Activated CD8-positive, alpha-beta memory T cell treated with anti-CD3 and anti-CD28 coated beads, Interleukin-2, amount 50 U/mL, for 24 hours (primary cell): Measurements from ENCODE around the gene HBQ1.
"Not testable (repeated sequence)": the region's sequence is repeated elsewhere in the genome, so short reads cannot be mapped to it uniquely, and the experiment has no call there.

Experiments used
- DNase-seq: peaks from one replicate; pipeline ENCODE4 v3.0.0-alpha.2; 2020; ENCODE audit errors: extremely low read depth

HBQ1 gene

DNA sequence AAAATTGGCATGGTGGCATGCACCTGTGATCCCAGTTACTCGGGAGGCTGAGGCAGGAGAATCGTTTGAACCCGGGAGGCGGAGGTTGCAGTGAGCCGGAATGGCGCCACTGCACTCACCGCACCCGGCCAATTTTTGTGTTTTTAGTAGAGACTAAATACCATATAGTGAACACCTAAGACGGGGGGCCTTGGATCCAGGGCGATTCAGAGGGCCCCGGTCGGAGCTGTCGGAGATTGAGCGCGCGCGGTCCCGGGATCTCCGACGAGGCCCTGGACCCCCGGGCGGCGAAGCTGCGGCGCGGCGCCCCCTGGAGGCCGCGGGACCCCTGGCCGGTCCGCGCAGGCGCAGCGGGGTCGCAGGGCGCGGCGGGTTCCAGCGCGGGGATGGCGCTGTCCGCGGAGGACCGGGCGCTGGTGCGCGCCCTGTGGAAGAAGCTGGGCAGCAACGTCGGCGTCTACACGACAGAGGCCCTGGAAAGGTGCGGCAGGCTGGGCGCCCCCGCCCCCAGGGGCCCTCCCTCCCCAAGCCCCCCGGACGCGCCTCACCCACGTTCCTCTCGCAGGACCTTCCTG is at the start of gene HBQ1:
TSS of gene HBQ1 (plus strand) at position 359 of the 575 bp plus-strand sequence. CDS start at position 387, 28 bp downstream.
- no peak for DNase-seq

DNA sequence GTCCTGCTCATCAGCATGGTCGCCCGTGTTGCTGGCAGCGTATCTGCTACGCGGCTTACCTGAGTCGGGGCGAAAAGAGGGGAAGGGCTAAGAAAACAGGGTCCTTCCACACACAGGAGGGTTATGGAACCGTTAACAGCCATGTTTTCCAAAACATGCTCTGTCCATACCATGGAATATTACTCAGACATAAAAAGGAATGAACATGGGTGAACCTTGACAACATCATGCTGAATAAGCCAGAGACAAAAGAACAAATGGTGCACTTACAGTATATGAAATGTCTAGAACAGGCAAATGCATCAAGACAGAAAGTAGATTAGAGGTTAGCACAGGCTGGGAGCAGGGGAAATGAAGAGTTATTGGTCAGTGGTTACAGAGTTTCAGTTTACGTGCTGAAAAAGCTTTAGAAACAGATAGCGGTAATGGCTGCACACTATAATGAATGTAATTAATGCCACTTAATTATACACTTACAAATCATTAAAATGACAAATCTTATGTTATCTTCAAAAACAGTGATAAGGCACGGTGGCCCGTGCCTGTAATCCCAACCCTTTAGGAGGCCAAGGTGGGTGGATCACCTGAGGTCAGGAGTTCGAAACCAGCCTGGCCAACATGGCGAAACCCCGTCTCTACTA is 49.6 kb upstream of the HBQ1 start:
- no peak for DNase-seq

DNA sequence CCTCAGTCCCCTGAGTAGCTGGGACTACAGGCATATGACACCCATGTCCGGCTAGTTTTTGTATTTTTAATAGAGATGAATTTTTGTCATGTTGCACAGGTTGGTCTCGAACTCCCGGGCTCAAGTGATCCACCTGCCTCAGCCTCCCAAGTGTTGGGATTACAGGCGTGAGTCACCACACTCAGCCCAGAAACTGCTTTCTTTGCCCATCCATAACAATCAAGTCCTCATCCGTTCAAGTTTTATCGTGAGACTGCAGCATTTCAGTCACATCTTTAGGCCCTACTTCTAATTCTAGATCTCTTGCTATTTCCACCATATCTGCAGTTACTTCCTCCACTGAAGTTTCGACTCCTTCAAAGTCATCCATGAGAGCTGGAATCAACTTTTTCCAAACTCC is 48.1 kb upstream of the HBQ1 start:
- DNase-seq = no peak

DNA sequence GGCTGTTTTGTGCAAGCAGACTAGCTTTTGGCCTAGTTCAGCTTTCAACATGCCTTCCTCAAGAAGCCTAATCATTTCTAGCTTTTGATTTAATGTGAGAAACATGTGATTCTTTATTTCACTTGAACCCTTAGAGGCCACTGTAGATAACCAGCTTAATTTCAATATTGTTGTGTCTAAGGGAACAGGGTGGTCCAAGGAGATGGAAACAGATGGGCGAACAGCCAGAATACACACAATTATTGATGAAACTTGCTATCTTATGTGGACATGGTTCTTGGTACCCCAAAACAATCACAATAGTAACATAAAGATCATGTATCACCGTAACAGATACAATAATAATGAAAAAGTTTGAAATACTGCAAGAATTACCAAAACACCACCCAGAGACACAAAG is 46.5 kb upstream of the HBQ1 start:
- DNase-seq = no peak

DNA sequence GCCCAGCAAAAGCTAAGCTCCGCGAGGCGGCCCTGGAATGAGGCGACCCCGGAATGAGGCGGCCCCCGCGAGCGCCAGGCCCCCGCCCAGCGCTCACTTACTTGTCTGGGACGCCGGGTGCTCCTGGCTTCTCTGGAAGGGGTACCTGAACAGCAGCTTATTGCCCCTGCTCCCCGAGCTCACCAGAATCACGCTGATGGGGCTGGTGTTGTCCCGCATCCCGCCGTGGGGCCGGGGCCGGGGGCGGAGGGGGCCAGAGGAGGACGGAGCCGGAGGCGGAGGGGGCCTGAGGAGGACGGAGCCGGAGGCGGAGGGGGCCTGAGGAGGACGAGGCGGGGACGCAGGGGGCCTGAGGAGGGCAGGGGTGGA is 42.2 kb upstream of the HBQ1 start:
- DNase-seq = no peak

DNA sequence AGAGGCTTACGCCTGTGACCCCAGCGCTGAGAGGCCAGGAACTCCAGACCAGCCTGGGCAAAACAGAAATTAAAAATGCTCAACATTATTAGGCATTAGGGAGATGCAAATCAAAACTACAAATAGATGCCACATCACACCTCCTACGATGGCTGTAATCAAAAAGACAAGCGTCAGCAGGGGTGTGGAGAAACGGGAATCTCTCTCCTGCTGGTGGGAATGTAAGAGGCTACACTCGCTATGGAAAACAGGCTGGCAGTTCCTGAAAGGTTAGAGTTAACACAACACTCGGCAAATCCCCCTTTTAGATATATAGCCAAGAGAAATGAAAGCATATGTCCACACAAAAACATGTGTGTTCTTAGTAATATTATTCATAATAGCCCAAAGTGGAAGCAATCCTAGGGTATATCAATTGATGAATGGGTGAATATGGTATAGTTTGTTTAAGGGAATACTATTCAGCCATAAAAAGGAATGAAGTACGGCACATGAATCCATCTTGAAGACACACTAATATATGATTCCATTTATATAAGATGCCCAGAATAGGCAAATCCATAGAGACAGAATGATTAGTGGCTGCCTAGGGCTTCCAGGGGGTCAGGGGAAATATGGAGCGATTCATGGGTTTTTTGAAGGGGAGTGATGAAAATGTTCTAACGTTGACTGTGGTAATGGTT is 39.9 kb upstream of the HBQ1 start:
- no peak for DNase-seq

DNA sequence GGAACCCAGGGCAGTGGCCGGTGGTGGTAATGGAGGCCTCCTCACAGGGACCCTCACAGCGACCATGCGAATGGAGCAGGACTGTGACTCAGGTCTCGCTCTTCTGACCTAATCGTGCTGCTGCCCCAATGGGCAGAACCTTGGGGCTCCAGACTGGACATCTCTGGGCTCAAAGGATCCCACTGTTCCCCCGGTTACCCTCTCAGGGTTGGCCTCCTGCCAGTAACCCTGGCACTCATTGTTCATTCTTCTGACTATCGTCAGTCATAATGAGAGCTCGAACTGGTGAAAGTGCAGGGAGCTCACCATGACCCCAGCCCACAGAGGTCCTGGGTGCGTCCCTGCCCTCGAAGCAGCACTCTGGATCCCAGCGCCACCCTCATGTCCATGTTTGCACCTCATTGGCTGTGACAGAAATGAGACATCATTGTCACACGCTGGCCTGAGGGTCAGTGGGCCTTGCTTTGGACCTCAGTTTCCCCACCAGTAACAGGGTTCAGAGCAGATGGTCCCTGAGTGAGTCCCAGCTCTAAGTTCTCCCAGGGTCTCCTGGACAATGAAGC is 37.8 kb upstream of the HBQ1 start:
- DNase-seq = no peak

DNA sequence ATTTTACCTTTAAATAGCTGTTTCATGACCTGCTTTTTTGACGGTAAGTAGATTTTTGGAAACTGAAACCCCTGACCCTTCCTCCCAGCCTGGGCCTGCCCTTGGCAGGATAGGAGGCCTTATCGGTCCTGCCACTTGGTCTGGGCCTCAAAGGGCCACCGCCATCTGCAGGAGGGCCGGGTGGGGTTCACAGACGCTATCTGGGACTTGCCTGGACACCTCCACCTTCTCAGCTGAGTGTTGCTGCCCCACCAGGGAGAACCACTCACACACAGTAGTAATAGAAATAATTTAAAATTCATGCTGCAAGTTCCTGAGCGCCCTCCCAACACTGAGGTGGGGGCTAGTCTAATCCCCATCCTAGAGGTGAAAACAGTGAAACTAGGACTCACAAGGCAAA is 37.2 kb upstream of the HBQ1 start:
- no peak for DNase-seq

DNA sequence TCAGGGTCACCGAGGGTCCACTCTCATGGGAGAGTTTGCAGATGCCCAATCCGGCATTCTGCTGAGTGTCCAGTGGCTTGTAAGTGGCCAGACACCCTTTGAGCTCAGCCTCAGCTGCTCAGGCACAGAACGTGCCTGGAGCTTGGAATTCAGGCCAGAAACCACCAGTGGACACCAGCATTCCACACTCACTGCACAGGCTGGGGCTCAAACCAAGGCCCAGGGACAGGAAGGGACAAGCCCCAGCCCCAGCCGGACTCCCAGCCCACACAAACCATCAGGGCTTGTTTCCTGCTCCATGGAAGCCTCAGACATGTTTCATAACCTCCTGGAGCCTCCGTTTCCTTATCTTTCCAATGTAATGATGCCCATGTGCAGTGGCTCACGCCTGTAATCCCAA is 36.8 kb upstream of the HBQ1 start:
- no peak for DNase-seq

DNA sequence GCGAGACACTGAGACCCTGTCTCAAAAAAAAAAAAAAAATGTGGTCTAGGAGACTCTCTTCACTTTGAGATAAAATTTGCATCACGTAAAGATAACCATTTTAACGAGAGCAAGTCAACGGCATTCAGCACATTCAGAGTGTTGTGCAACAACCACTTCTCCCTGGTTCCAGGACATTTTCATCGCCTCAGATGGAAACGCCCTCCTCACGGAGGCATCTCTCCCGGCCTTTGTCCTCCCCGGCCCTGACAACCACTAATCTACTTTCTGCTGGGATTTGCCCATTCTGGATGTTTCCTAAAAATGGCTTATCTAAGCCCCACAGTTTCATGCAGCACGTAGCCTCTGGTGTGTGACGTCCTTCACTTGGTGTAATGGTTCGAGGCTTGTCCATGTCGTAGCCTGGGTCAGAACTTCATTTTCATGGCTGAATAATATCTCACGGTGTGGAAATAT is 35.4 kb upstream of the HBQ1 start:
- no peak for DNase-seq

DNA sequence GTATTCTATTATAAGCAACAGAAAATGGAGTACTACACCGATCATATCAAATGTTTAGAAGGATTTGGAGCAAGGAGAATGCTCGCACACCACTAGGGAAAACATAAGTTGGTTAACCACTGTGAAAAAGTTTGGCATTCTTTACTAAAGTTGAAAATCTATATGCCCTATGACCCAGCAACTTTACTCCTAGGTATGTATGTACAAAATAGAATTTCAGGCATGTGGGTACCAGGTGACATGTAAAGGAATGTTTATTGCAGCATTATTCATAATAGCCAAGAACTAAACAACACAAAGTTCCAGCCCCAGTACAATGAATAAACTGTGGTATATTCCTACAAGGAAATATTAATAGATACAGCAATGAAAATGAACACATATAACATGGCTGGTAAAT is 33.6 kb upstream of the HBQ1 start:
- no peak for DNase-seq

DNA sequence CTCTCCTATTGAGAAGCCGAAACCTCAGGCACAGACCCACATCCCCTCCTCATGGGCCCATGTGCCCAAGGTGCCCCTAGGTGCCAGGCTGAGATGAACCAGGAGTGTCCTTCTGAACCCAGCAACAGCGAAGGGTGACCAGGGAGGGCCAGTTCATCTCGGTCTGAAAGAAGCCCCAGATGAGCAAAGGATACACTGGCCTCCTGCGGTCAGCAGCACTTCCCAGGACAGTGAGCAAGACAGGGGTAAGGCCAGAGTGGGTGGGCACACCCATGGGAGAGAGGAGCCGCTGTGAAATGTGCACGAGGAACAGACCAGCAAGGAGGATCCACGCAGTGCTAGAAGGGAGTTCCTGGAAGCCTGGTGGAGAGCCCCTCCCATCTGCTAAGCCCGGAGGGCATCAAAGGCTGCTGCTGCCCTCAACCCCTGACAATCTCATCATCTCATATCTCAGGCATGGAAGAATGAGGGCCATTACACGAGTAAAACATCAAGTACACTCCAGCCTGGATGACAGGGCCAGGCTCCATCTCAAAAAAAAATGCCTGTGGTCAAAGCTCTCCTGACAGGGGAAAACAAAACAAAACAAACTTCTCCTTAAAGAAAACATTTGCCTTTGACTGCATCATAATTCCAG is 31.1 kb upstream of the HBQ1 start:
- DNase-seq = no peak

DNA sequence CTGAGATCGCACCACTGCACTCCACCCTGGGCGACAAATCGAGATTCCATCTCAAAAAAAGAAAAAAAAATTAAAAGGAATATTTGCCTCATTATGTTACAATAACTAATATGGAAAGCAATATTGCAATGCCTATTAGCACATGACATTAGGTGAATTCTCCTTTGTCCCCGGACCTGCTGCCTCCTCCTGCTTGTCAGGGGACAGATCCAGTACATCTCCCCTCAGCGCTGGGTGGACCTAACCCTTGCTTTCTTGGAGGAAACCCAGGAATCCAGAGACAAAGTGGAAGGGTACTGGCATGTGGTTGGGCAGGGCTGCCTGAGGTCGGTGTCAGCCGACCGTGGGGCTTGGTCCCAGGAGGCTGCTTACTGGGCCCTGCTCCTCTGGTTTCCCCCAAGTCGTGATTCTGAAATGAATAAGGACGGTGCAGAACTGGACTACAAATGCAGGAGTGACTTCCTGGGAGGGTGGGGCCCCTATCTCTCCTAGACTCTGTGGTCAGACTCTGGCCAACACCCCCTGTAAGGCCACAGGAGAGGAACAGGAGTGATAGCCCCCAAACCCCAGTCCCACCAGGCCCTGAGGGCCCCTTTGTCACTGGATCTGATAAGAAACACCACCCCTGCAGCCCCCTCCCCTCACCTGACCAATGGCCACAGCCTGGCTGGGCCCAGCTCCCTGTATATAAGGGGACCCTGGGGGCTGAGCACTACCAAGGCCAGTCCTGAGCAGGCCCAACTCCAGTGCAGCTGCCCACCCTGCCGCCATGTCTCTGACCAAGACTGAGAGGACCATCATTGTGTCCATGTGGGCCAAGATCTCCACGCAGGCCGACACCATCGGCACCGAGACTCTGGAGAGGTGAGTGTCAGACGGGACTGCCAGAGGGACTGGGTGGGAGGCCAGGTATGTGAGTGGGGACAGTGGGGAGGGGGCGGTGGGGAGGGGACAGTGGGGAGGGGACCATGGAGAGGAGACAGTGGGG is 27.8 kb upstream of the HBQ1 start, which contains the start of gene HBZ:
TSS of gene HBZ (plus strand) at position 504 of the 988 bp plus-strand sequence. CDS start at position 770, 266 bp downstream.
- no peak for DNase-seq

DNA sequence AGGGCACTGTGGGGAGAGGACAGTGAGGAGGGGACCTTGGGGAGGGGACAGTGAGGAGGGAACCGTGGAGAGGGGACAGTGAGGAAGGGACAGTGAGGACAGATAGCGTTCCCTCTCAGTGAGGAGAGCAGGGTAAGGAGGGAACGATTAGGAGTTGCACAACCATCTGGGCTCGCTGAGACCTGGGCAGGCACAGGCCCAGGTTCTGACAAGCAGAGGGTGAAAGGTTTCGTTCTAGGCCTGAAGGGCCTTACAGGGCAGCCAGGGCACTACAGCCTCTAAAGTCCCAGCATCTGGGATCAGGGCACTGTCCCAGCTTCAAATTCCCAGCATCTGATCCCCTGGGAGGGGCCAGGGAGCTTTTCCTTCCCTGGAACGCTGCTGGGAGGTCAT is 27.1 kb upstream of the HBQ1 start:
- DNase-seq = not testable (repeated sequence)

DNA sequence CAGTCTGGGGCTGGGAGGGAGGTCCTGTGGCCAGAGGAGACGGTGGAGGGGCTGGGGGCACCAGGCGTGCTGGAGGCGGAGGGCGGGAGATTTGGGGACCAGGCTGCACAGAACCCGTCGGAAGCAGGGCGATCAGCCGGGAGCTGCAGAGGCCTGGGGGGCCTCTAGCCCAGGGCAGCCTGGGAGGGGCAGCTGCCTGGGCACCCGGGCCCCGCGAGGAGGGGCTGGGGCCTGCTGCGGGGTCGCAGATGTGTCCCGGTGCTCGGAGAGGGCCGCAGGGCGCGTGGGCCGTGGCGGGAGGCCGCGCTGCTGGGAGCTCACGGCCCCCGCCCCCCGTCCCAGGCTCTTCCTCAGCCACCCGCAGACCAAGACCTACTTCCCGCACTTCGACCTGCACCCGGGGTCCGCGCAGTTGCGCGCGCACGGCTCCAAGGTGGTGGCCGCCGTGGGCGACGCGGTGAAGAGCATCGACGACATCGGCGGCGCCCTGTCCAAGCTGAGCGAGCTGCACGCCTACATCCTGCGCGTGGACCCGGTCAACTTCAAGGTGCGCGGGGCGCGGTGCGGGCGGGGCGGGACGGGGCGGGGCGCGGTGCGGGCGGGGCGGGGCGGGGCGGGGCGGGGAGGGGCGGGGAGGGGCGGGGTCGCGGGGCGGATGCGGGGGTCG is 26.6 kb upstream of the HBQ1 start:
- not testable (repeated sequence) for DNase-seq

DNA sequence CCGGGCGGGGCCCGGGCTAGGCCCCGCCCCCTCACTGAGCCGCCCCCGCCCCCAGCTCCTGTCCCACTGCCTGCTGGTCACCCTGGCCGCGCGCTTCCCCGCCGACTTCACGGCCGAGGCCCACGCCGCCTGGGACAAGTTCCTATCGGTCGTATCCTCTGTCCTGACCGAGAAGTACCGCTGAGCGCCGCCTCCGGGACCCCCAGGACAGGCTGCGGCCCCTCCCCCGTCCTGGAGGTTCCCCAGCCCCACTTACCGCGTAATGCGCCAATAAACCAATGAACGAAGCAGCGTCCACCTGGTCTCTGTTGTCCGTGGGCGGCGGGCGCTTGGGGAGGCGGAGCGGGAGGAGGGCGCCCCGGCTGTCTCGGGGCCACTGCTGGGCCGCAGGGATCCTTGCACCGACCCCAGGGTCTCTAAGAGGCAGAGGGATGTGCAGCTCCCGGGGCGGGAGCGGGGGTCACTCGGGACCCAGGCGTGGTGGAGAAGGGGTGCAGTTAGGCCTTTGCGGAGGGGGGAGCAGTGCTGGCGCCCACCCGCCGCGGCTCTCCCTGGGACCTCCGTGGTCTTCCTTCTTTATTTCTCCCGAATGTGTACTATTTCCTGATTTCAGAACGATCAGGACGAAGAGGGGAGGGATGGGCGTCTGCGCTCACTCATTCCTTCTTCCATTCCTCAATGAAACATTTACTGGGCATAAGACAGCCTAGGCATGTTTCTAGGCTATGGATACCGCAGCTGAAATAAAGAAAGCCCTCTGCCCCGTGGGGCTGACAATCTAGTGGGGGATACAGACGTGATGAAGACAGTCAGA is 25.8 kb upstream of the HBQ1 start:
- DNase-seq = no peak

DNA sequence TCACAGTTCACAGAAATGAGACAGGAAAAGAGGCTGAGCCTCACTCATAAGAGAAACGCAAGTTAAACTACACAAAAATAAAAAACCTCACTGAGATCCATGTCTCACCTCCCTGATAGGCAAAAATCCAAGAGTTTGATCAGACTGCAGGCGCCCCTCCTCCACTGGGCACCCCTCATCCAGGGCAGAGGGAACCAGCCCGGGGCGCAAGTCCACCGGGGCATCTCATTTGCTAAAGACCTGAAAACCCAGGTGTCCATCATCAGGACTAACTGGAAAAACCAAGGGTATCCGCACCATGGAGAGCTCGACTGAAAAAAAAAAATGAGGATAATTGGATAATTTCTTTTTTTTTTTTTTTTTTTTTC is 25.2 kb upstream of the HBQ1 start:
- DNase-seq = no peak

DNA sequence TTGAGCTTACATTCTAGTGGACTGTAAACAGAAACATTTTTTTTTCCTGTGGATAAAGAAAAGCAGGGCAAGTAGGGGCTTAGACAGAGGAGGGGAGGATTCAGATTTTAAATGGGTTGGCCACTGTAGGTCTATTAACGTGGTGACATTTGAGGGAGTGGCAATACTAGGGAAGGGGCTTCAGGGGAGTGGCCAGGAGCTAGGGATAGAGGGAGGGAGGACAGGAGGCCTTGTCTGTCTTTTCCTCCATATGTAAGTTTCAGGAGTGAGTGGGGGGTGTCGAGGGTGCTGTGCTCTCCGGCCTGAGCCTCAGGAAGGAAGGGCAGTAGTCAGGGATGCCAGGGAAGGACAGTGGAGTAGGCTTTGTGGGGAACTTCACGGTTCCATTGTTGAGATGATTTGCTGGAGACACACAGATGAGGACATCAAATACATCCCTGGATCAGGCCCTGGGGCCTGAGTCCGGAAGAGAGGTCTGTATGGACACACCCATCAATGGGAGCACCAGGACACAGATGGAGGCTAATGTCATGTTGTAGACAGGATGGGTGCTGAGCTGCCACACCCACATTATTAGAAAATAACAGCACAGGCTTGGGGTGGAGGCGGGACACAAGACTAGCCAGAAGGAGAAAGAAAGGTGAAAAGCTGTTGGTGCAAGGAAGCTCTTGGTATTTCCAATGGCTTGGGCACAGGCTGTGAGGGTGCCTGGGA is 21.0 kb upstream of the HBQ1 start:
- DNase-seq = no peak

DNA sequence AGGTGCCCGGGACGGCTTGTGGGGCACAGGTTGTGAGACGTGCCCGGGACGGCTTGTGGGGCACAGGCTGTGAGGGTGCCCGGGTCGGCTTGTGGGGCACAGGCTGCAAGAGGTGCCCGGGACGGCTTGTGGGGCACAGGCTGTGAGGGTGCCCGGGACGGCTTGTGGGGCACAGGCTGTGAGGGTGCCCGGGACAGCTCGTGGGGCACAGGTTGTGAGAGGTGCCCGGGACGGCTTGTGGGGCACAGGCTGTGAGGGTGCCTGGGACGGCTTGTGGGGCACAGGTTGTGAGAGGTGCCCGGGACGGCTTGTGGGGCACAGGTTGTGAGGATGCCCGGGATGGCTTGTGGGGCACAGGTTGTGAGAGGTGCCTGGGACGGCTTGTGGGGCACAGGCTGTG is 20.0 kb upstream of the HBQ1 start:
- DNase-seq = not testable (repeated sequence)
